Neutrophil (primary cell): ENCODE data around the gene ZNF200.

Experiments used
- H3K27ac ChIP-seq: fragments of 200-600 bp; sonication (generic); 2 replicates; pipeline ENCODE4 v1.5.1; 2016; ENCODE audit warnings: mild to moderate bottlenecking, moderate library complexity
- H3K27me3 ChIP-seq: fragments of 200-600 bp; sonication (generic); 2 replicates; pipeline ENCODE4 v1.6.0; 2016; ENCODE audit warnings: mild to moderate bottlenecking
- H3K36me3 ChIP-seq: fragments of 200-600 bp; sonication (generic); 2 replicates; pipeline ENCODE4 v1.5.1; 2017
- H3K4me1 ChIP-seq, 2 experiments: fragments of 200-600 bp in 1 of 2; sonication (generic) in 1 of 2; 1 replicate in 1 of 2; 2 replicates in 1 of 2; pipeline versions ENCODE4 v1.5.1 to v1.6.1; 2013 to 2016; ENCODE audit warnings: low read depth in 1 of 2, low read length in 1 of 2, mild to moderate bottlenecking in 1 of 2, moderate library complexity in 1 of 2; ENCODE audit not compliant: control insufficient read depth in 1 of 2, insufficient read depth in 1 of 2
- H3K4me3 ChIP-seq, 2 experiments: fragments of 200-600 bp in 1 of 2; sonication (generic) in 1 of 2; 1 replicate in 1 of 2; 2 replicates in 1 of 2; pipeline ENCODE4 v1.5.1; 2013 to 2016; ENCODE audit warnings: low read depth in 1 of 2, low read length in 1 of 2, mild to moderate bottlenecking in 1 of 2, moderate library complexity in 1 of 2
- H3K9me3 ChIP-seq: fragments of 200-600 bp; sonication (generic); 2 replicates; pipeline ENCODE4 v1.5.1; 2016
- TF ChIP-seq, protein P1 (sequence below): fragments of 200-600 bp; sonication (generic); IDR thresholded peaks from 2 replicates; pipeline ENCODE4 v1.5.1; 2016; ENCODE audit warnings: antibody characterized with exemption

ZNF200 gene

DNA sequence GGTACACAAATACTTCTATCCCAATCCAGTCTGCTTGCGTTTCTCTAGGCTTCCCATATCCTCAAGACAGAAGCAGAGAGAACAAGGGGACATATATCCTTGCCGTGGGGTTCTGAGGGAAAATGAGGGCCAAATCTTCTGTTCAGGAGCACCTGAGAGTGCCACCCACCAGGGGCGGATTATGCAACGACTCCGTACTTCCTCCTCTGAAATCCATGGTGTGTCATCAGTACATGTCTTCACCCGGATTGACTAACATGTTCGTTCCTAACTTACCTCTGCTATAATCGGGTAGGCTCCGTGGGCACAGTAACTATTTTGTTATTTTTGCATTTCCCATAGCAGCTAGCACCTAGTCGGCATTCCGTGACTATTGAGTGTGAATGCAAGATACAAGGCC lies 7.8 kb upstream of the ZNF200 start:
- Histone ChIP-seq H3K27me3 (no peaks in the 10 kb centered on the region), H3K9me3 (no peaks in the 10 kb centered on the region), H3K36me3 (peaks cover 80% of the 10 kb centered on the region), H3K27ac (peak overlapping the region; percentile 95), H3K4me1 (peaks cover 64 to 66% of the 10 kb centered on the region in 2 experiments), H3K4me3 (peak overlapping the region; percentile 42 to 51)
- TF ChIP-seq, protein P1, sequence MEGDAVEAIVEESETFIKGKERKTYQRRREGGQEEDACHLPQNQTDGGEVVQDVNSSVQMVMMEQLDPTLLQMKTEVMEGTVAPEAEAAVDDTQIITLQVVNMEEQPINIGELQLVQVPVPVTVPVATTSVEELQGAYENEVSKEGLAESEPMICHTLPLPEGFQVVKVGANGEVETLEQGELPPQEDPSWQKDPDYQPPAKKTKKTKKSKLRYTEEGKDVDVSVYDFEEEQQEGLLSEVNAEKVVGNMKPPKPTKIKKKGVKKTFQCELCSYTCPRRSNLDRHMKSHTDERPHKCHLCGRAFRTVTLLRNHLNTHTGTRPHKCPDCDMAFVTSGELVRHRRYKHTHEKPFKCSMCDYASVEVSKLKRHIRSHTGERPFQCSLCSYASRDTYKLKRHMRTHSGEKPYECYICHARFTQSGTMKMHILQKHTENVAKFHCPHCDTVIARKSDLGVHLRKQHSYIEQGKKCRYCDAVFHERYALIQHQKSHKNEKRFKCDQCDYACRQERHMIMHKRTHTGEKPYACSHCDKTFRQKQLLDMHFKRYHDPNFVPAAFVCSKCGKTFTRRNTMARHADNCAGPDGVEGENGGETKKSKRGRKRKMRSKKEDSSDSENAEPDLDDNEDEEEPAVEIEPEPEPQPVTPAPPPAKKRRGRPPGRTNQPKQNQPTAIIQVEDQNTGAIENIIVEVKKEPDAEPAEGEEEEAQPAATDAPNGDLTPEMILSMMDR, result peak; percentile 51

GRCh38 chr16:3241761-3242160 lies 6.8 kb upstream of the ZNF200 start:
- H3K4me3 ChIP-seq, result peak overlapping the region in 1 of 2 experiments; percentile 51
- TF ChIP-seq, protein P1, result no peak
- no peaks in the 10 kb centered on the region for H3K27me3 ChIP-seq
- H3K36me3 ChIP-seq, result peaks cover 71% of the 10 kb centered on the region
- H3K4me1 ChIP-seq, result peaks cover 58 to 59% of the 10 kb centered on the region in 2 experiments
- H3K9me3 ChIP-seq, result no peaks in the 10 kb centered on the region
- peak overlapping the region; percentile 95 for H3K27ac ChIP-seq

- TF ChIP-seq, protein P1, result no peak
- H3K27ac ChIP-seq, result peak overlapping the region; percentile 71
- H3K4me3 ChIP-seq, result no peak overlapping the region
- no peaks in the 10 kb centered on the region for H3K9me3 ChIP-seq
- peaks cover 38 to 39% of the 10 kb centered on the region in 2 experiments for H3K4me1 ChIP-seq
- no peaks in the 10 kb centered on the region for H3K27me3 ChIP-seq
- H3K36me3 ChIP-seq, result peaks cover 33% of the 10 kb centered on the region
These were observed 1.1 kb upstream of the ZNF200 start for GRCh38 chr16:3235856-3236669.

DNA sequence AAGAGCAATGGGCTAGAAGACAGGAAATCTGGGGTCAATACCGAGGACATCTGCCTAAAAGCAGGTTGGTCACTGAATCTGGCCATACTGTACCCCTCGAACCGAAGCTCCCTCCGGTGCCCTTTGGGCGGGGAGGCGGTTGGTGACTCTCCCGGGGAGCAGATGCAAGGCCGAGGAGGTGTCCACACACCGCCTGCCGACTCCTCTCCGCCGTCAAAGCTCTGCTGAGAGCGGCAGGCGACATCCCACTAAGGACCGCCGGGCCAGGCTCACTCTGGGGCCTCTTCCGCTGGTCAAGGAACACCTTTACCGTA lies 458 bp downstream of the ZNF200 start:
- Histone ChIP-seq H3K27me3 (no peaks in the 10 kb centered on the region), H3K4me3 (peak overlapping the region; percentile 86 to 95), H3K4me1 (peaks cover 25 to 27% of the 10 kb centered on the region in 2 experiments), H3K27ac (peak overlapping the region; percentile 99), H3K36me3 (peaks cover 34% of the 10 kb centered on the region), H3K9me3 (no peaks in the 10 kb centered on the region)
- TF ChIP-seq, protein P1, result no peak

- Histone ChIP-seq H3K27me3 (no peaks in the 10 kb centered on the region), H3K4me3 (no peak overlapping the region), H3K27ac (no peak overlapping the region), H3K36me3 (peaks cover 31% of the 10 kb centered on the region), H3K4me1 (no peaks in the 10 kb centered on the region), H3K9me3 (peaks cover 29% of the 10 kb centered on the region)
- TF ChIP-seq, protein P1, result no peak
These were observed 10.9 kb downstream of the ZNF200 start for GRCh38 chr16:3223913-3224515.
